Lower leg skin (tissue), 3 donors: ENCODE data around the gene EPG5.

Experiments used
- POLR2A ChIP-seq, 2 donors: fragments of 450-650 bp; IDR thresholded peaks; one replicate each; pipeline ENCODE4 v1.6.1; 2016 to 2017; ENCODE audit warnings: antibody characterized with exemption in 2 of 2, mild to moderate bottlenecking in 1 of 2, moderate library complexity in 1 of 2
- TF ChIP-seq, protein P1 (sequence below), 3 donors: fragments of 450-650 bp; IDR thresholded peaks; one replicate each; pipeline ENCODE4 v1.5.1; 2016; ENCODE audit warnings: antibody characterized with exemption in 3 of 3, mild to moderate bottlenecking in 3 of 3, moderate library complexity in 2 of 3

DNA sequence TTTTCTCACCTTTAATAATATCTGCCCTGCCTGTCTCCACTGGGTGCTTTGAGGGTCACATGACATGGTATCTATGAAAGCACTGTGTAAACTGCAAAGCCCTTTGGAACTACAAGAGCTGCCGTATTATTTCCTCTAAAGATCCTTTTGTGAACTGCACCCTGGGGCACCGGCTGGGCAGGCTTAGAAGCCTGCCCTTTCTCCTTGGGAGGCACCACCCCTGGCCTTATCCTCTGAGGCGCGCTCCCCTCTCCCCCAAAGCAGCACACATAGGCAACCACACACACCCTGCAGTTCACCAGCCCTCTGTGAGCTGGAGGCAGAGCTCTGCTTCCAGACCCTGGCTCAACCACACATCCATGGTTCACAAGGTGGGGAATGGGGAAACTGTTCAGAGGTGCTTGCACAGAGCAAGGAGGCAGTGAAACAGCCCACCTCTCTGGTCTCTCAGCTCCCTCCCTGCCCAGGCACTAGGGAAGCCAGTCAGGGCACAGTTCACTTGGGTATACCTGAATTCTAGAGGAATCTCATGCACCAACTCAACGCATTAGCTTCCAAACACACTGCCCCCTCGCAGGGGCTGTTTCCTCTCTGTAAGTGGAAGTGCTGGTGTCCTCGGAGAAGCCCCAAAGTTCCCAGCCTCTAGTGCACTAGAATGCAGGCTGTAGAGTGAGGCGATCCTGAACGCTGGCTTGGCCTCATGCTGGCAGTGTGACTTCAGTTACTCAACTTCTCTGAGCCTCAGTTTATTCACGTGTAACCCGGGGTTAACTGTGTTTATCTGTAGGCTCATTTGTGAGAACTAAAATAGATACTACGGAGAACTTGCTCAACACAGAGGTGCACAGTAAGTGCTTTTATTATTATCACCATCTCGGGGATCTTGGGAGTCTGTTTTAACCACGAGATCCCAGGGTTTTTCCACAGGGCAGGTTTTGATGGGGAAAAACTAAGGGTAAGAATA lies 130.6 kb downstream of the EPG5 start:
- TF ChIP-seq, protein P1, sequence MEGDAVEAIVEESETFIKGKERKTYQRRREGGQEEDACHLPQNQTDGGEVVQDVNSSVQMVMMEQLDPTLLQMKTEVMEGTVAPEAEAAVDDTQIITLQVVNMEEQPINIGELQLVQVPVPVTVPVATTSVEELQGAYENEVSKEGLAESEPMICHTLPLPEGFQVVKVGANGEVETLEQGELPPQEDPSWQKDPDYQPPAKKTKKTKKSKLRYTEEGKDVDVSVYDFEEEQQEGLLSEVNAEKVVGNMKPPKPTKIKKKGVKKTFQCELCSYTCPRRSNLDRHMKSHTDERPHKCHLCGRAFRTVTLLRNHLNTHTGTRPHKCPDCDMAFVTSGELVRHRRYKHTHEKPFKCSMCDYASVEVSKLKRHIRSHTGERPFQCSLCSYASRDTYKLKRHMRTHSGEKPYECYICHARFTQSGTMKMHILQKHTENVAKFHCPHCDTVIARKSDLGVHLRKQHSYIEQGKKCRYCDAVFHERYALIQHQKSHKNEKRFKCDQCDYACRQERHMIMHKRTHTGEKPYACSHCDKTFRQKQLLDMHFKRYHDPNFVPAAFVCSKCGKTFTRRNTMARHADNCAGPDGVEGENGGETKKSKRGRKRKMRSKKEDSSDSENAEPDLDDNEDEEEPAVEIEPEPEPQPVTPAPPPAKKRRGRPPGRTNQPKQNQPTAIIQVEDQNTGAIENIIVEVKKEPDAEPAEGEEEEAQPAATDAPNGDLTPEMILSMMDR (IDR thresholded peaks at IDR 0.05): no peak
- TF ChIP-seq POLR2A (IDR thresholded peaks at IDR 0.05): no peak
